ENCODE data around the gene PLEKHO1.
"Not testable (repeated sequence)": the region's sequence is repeated elsewhere in the genome, so short reads cannot be mapped to it uniquely, and the experiment has no call there.

The PLEKHO1 gene

DNA sequence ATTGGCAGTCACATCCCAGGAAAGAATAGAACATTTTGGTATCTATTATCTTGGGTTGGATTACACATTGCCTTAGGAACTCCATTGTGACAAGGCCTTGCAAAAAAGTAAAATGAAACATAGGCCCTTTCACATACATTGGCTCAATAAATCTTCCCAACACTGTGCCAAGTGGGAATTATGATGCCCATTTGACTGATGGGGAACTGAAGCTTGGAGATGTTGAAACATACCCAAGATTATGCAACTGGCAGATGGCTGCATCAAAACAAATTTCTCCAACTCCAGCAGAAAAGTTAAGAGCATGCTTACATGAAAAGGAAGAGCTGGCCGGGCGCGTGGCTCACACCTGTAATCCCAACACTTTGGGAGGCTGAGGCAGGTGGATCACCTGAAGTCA lies 26.9 kb downstream of the PLEKHO1 start:
- no peak for DNase-seq

DNA sequence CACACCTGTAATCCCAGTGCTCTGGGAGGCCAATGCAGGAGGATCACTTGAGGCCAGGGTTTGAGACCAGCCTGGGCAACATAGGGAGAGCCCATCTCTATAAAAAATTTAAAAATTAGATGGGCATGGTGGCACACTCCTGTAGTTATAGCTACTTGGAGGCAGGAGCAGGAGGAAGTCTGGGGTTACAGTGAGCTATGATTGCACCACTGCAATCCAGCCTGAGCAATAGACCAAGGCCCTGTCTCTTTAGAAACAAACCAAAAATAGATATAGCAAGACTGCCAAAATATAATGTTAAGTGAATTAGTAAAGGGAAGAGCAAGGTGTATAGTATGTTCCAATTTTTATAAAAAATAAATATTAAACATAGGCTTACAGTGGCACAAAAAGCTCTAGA lies 28.8 kb downstream of the PLEKHO1 start:
- DNase-seq, result no peak

DNA sequence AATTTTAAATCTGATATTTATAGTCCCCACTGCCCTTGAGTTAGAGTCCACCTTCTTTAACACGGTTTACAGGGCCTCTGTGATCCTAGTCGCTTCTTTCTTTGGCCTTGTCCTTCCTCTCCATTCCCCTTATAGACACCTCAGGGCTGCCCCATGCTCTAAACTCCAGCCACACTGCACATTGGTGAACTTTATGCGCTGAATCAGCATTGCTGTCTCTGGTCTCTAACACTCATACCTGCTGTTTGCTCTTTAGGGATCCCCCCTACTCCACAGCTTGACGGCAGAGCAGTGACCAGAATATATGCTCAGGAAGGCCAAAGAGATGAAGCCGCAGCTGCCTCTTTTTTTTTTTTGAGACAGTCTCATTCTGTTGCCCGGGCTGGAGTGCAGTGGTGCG lies 30.2 kb downstream of the PLEKHO1 start:
- no peak for DNase-seq

GRCh38 chr1:150180474-150180873 lies 30.8 kb downstream of the PLEKHO1 start:
- DNase-seq, result no peak

DNA sequence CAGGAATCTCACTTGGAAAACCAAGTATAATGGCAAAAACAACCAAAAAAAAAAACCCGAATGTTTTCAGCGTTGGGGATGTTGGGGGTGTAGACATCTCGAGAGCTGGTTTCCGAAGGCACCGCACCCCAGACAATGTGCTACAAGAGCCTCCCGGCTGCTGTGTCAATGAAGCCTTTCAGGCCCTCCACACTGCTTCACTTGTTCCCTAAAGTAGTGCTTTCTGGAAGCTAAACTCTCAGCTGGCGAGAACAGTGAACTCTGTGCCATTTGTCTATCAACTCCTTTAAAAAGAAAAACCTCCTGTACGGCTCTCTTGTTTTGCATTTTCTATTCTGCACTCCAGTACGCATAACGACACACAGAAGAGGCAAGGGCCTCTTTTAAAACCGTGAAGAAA lies 32.5 kb downstream of the PLEKHO1 start:
- DNase-seq, result no peak

DNA sequence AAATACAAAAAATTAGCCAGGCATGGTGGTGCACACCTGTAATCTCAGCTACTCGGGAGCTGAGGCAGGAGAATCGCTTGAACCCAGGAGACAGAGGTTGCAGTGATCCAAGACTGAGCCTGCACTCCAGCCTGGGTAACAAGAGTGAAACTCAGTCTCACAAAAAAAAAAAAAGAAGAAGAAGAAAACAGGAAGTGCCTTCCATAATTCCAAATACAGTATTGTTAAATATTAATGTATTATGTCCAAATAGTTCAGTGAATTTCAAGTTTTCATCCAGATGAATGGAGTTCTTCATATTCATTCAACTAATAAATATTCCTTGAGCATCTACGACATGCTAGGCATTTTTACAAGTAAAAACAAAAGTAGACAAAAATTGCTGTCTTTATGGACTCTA lies 33.3 kb downstream of the PLEKHO1 start:
- DNase-seq, result no peak

GRCh38 chr1:150185481-150185880 lies 35.8 kb downstream of the PLEKHO1 start:
- no peak for DNase-seq

DNA sequence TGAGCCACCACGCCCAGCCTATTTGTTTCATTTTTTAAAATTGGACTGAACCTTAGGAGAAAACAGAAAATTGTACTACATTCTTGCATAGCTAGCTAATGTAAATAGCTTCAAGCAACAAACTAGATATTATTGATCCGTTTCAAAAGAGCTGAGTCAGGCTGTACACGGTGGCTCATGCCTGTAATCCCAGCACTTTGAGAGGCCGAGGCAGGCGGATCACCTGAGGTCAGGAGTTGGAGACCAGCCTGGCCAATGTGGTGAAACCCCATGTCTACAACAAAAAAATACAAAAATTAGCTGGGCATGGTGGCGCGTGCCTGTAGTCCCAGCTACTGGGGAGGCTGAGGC lies 36.7 kb downstream of the PLEKHO1 start:
- not testable (repeated sequence) for DNase-seq

GRCh38 chr1:150186789-150187559 lies 37.3 kb downstream of the PLEKHO1 start:
- DNase-seq, result peak; percentile 78

- no peak for DNase-seq
Measured at GRCh38 chr1:150187560-150187931, 37.8 kb downstream of the PLEKHO1 start.

DNA sequence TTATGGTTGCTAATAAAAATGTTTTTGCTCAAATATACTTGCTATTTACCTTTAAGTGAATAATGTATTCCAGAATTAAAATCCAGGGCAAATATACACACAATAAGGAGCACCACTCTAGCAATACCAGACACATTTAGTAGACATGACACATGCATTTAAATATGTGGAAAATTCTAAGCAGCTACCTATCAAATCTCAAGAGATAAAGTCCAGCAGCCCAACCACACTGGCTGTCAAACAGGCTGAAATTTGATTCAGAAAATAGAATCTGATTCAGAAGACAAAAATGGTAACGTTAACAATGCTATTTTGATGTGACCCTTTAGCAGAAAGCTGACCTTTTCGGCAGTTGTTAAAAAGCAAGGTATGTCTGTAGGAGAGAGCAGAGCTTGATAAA lies 42.3 kb downstream of the PLEKHO1 start:
- no peak for DNase-seq

DNA sequence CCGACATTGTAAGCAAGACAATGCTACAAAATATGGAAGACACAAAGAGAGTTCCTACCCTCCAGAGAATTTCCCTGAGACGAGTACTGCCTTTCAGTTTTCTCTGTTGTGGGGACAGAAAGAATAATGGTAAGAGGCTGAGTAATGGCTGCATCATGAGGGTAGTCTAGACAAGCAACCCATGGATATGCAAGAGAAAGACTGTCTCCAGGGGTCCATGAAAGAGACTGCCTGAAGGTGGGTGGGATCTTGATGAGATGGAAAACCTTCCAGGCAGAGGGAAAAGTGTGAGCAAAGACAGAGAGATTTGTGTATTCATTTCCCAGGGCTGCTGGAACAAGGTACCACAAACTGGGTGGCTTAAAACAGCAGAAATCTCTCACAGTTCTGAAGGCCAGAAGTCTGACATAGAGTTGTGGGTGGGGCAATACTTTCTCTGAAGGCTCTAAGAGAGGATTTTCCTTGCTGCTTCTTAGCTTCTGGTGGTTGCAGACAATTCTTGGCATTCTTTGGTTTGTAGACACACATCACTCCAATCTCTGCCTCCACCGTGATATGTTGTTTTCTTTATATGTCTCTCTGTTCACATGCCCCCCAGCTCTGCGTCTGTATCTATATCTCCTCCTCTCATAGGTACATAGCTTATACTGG lies 44.8 kb downstream of the PLEKHO1 start:
- DNase-seq, result no peak

- no peak for DNase-seq
Measured at GRCh38 chr1:150196417-150196816, 46.7 kb downstream of the PLEKHO1 start.

DNA sequence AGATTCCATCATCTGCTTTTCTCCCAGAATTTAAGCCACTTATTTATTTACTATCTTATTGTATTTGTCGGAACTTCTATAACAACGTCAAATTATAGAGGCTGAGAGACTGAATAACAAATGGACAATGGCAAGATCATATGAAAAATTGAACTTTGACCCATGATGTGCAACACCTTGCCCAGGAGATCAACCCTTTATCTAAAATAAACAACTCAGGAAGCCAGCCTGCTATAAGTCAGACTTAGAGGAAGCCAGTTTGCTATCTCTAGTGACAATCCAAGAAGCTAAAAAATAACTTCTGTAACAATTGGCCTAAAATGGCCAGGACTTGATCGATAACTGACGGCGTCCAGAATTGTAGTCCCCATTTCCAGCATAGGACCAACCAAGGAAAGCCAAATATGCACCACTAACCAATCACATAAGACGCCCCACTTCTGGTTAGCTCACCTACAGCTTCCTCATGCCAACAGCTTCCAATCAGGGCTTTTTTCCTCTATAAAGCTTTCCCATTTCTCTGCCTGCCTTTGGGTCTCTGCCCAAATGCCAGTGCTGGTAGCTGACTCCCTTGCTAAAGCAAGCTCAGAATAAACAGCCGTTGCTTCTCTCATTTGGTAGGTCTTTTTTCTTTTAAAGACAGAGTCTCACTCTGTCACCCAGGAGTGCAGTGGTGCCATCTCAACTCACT lies 57.7 kb downstream of the PLEKHO1 start:
- DNase-seq, result no peak

DNA sequence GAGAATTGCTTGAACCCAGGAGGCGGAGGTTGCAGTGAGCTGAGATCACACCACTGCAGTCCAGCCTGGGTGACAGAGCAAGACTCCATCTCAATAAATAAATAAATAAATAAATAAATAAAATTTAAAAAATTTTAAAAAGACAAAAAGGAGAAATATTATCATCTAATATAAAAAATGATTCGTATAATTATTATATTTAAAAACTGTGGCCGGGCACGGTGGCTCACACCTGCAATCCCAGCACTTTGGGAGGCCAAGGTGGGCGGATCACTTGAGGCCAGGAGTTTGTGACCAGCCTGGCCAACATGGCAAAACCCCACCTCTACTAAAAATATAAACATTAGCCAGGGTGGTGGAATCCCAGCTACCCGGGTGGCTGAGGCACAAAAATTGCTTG lies 58.7 kb downstream of the PLEKHO1 start:
- DNase-seq, result not testable (repeated sequence)
